Gastrocnemius medialis (tissue), 4 donors: Measurements from ENCODE around the gene C12orf42. TPM values are rescaled to one million over a fixed set of nuclear protein-coding genes. Genes with fewer than 3 reads are reported as not detected.

Source experiments
- ATAC-seq, 2 donors: fragments of 150-250 bp; one replicate each; pipeline ENCODE4 v1.9.1; 2016
- DNase-seq, 2 donors: peaks; one replicate each; pipeline ENCODE4 v3.0.0-alpha.2; 2019
- H3K27ac ChIP-seq, 4 donors: fragments of 200-600 bp; sonication (generic); 1 replicate in 1 of 4; 2 replicates in 3 of 4; pipeline ENCODE4 v1.5.1; 2016 to 2018; ENCODE audit warnings: mild to moderate bottlenecking in 2 of 4, moderate library complexity in 1 of 4
- H3K27me3 ChIP-seq, 3 donors: fragments of 200-600 bp; sonication (generic) in 2 of 3; 1 replicate in 1 of 3; 2 replicates in 2 of 3; pipeline versions ENCODE4 v1.5.1 to v1.6.0; 2016 to 2019; ENCODE audit warnings: mild to moderate bottlenecking in 1 of 3, moderate library complexity in 1 of 3
- H3K36me3 ChIP-seq, 2 donors: fragments of 200-600 bp; sonication (generic) in 1 of 2; one replicate each; pipeline ENCODE4 v1.5.1; 2017 to 2018
- H3K4me1 ChIP-seq, 2 donors: fragments of 200-600 bp; sonication (generic) in 1 of 2; one replicate each; pipeline ENCODE4 v1.5.1; 2016 to 2017; ENCODE audit warnings: mild to moderate bottlenecking in 2 of 2
- H3K4me3 ChIP-seq, 4 donors: fragments of 200-600 bp; sonication (generic) in 3 of 4; 1 replicate in 1 of 4; 2 replicates in 3 of 4; pipeline ENCODE4 v1.5.1; 2016 to 2019; ENCODE audit warnings: mild to moderate bottlenecking in 2 of 4
- H3K9me3 ChIP-seq, 3 donors: fragments of 200-600 bp; sonication (generic) in 2 of 3; 1 replicate in 1 of 3; 2 replicates in 2 of 3; pipeline ENCODE4 v1.5.1; 2016 to 2019
- CTCF ChIP-seq, 5 experiments: fragments of 450-650 bp in 3 of 5; fragments of 200-600 bp in 2 of 5; sonication (generic) in 2 of 5; IDR thresholded peaks in 4 of 5; conservative IDR thresholded peaks in 1 of 5; 1 replicate in 4 of 5; 2 replicates in 1 of 5; pipeline ENCODE4 v1.5.1; 2016 to 2019; ENCODE audit warnings: antibody characterized with exemption in 5 of 5, mild to moderate bottlenecking in 3 of 5, moderate library complexity in 3 of 5
- POLR2A ChIP-seq, 2 donors: fragments of 450-650 bp; IDR thresholded peaks; one replicate each; pipeline ENCODE4 v1.6.1; 2017; ENCODE audit warnings: antibody characterized with exemption in 2 of 2, mild to moderate bottlenecking in 2 of 2, moderate library complexity in 2 of 2
- in situ Hi-C, 4 donors: fragments of 200-750 bp; cut with MboI; loops; one replicate each; pipeline versions ENCODE4 v1.15.0 to v1.8.0; 2017; ENCODE audit warnings: low sequenced_read_pairs in 4 of 4
- intact Hi-C: fragments of 100-400 bp; cut with DNase I; formaldehyde crosslinking; loops from one replicate; pipeline ENCODE4 v1.15.1; 2023; ENCODE audit warnings: low total_unique reads
- total RNA-seq, 4 donors: library from RNA; depleted of rRNA; stranded (reverse); fragments of >200 nt; gene quantifications; one replicate each; pipeline versions ENCODE4 v1.1.0 to v1.2.3, GENCODE V29; 2016

Gene C12orf42
- total RNA-seq, 4 donors from 2014 or later: not detected

GRCh38 chr12:103353913-103354312 lies 141.9 kb downstream of the C12orf42 start:
- DNase-seq (no peak), ATAC-seq (no peak)
- in situ Hi-C loops (no loop called here), intact Hi-C loops (no loop called here)
- no peak for TF ChIP-seq CTCF (IDR thresholded peaks at IDR 0.05 in 4 of 5, conservative IDR thresholded peaks at IDR 0.05 in 1 of 5)
- no peak for TF ChIP-seq POLR2A (IDR thresholded peaks at IDR 0.05)
- Histone ChIP-seq H3K36me3 (no peaks in the 10 kb centered on the region), H3K27me3 (no peaks in the 10 kb centered on the region), H3K9me3 (no peaks in the 10 kb centered on the region), H3K4me1 (no peaks in the 10 kb centered on the region), H3K27ac (no peak overlapping the region), H3K4me3 (no peak overlapping the region)

- intact Hi-C loops: no loop called here
- Histone ChIP-seq H3K36me3 (no peaks in the 10 kb centered on the region), H3K27ac (no peak overlapping the region), H3K4me3 (no peak overlapping the region), H3K27me3 (no peaks in the 10 kb centered on the region), H3K4me1 (no peaks in the 10 kb centered on the region), H3K9me3 (no peaks in the 10 kb centered on the region)
- DNase-seq (no peak), ATAC-seq (no peak)
- in situ Hi-C loops: no loop called here
- TF ChIP-seq POLR2A (IDR thresholded peaks at IDR 0.05): no peak
- TF ChIP-seq CTCF (IDR thresholded peaks at IDR 0.05 in 4 of 5, conservative IDR thresholded peaks at IDR 0.05 in 1 of 5): no peak
Measured at GRCh38 chr12:103350116-103350515, 145.7 kb downstream of the C12orf42 start.

- DNase-seq (no peak), ATAC-seq (no peak)
- intact Hi-C loops (no loop called here), in situ Hi-C loops (no loop called here)
- TF ChIP-seq CTCF (IDR thresholded peaks at IDR 0.05 in 4 of 5, conservative IDR thresholded peaks at IDR 0.05 in 1 of 5) (no peak), POLR2A (IDR thresholded peaks at IDR 0.05) (no peak)
- Histone ChIP-seq H3K27me3 (no peaks in the 10 kb centered on the region), H3K27ac (no peak overlapping the region), H3K4me3 (no peak overlapping the region), H3K36me3 (no peaks in the 10 kb centered on the region), H3K9me3 (no peaks in the 10 kb centered on the region), H3K4me1 (no peaks in the 10 kb centered on the region)
Measured at GRCh38 chr12:103348935-103349334, 146.8 kb downstream of the C12orf42 start.

GRCh38 chr12:103336940-103337339 lies 158.8 kb downstream of the C12orf42 start:
- no peaks in the 10 kb centered on the region for H3K4me1 ChIP-seq
- DNase-seq (no peak), ATAC-seq (no peak)
- no peaks in the 10 kb centered on the region for H3K9me3 ChIP-seq
- H3K27me3 ChIP-seq: no peaks in the 10 kb centered on the region
- intact Hi-C loops (no loop called here), in situ Hi-C loops (no loop called here)
- no peak overlapping the region for H3K27ac ChIP-seq
- no peaks in the 10 kb centered on the region for H3K36me3 ChIP-seq
- H3K4me3 ChIP-seq: no peak overlapping the region
- TF ChIP-seq POLR2A (IDR thresholded peaks at IDR 0.05): no peak
- no peak for TF ChIP-seq CTCF (IDR thresholded peaks at IDR 0.05 in 4 of 5, conservative IDR thresholded peaks at IDR 0.05 in 1 of 5)

GRCh38 chr12:103334466-103334865 lies 161.3 kb downstream of the C12orf42 start:
- intact Hi-C loops (no loop called here), in situ Hi-C loops (no loop called here)
- Histone ChIP-seq H3K4me3 (no peak overlapping the region), H3K4me1 (no peaks in the 10 kb centered on the region), H3K27ac (no peak overlapping the region), H3K9me3 (no peaks in the 10 kb centered on the region), H3K36me3 (no peaks in the 10 kb centered on the region), H3K27me3 (no peaks in the 10 kb centered on the region)
- ATAC-seq: no peak
- TF ChIP-seq CTCF (IDR thresholded peaks at IDR 0.05 in 4 of 5, conservative IDR thresholded peaks at IDR 0.05 in 1 of 5): no peak
- no peak for TF ChIP-seq POLR2A (IDR thresholded peaks at IDR 0.05)
- no peak for DNase-seq
